ES-I3 (cell line): ENCODE data around the gene C20orf141.
"Not testable (repeated sequence)": the region's sequence is repeated elsewhere in the genome, so short reads cannot be mapped to it uniquely, and the experiment has no call there.

Experiments used
- H3K36me3 ChIP-seq: 2 replicates; pipeline ENCODE4 v1.6.1; 2013; ENCODE audit warnings: mild to moderate bottlenecking, low read length, control low read depth, moderate library complexity; ENCODE audit not compliant: insufficient read depth
- H3K4me1 ChIP-seq: 2 replicates; pipeline ENCODE4 v1.6.1; 2013; ENCODE audit warnings: mild to moderate bottlenecking, control low read depth, low read length; ENCODE audit not compliant: insufficient read depth
- H3K9ac ChIP-seq: 2 replicates; pipeline ENCODE4 v1.6.1; 2013; ENCODE audit warnings: low read depth, mild to moderate bottlenecking, low read length, moderate library complexity
- H3K9me3 ChIP-seq: 2 replicates; pipeline ENCODE4 v1.6.1; 2013; ENCODE audit warnings: mild to moderate bottlenecking, low read length, moderate library complexity; ENCODE audit not compliant: control insufficient read depth, insufficient read depth

C20orf141 gene

DNA sequence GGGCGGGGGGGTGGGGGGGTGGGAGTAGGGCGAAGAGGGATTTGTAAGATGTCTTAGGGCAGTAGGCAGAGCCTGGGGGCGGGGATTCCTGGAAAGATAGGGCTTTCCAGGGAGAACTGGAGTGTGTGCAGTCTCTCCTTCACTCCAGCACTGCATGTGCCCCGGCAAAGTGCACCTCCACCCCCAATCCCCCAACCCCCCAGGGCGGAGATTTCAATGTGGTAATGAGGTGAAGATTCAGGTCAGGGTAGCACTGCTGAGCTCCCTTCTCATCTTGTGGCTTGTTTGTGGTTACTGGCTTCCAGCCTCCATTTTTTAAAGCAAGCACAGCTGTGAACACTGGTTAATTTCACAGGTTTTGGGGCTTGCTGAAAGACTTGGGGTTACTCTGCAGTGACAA is 7.3 kb downstream of the C20orf141 start:
- Histone ChIP-seq H3K9ac (no peak overlapping the region), H3K9me3 (no peaks in the 10 kb centered on the region), H3K36me3 (no peaks in the 10 kb centered on the region), H3K4me1 (peaks cover 6% of the 10 kb centered on the region)

DNA sequence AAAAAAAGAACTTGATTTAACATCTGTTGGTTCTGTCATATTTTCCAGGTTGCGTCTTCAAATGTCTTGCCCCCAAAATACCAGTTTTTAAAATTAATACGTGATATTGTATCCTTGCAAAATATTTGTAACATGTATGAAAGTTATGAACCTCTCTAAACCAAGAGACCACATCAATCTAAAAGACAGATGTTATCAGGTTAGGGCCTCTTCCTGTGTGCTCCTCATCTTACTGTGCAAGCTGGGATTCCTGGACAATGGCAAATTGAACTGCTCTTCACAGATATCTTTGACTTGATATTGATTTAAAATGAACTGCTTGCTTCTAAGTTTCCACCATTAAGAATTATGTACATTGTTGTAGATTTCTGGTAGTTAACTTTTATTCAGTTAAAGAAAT is 11.0 kb downstream of the C20orf141 start:
- Histone ChIP-seq H3K36me3 (no peaks in the 10 kb centered on the region), H3K4me1 (no peaks in the 10 kb centered on the region), H3K9me3 (no peaks in the 10 kb centered on the region), H3K9ac (no peak overlapping the region)

DNA sequence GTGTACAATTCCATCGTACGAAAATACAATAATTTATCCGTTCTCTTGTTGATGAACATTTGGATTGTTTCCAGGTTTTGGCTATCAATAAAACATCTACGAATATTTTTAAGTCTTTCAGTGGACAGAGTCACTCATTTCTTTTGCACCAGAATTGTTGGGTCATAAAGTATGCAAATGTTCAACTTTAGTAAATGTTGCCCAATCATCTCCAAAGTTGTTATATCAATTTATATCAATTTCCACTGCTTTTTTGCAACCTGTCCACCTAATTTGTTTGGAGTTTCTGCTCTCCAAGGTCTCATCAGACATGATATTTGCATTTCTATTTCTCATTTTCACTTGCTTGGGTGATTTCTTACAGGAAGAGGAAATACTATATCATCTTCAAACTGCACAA is 11.9 kb downstream of the C20orf141 start:
- no peaks in the 10 kb centered on the region for H3K36me3 ChIP-seq
- H3K4me1 ChIP-seq: no peaks in the 10 kb centered on the region
- no peak overlapping the region for H3K9ac ChIP-seq
- no peaks in the 10 kb centered on the region for H3K9me3 ChIP-seq

DNA sequence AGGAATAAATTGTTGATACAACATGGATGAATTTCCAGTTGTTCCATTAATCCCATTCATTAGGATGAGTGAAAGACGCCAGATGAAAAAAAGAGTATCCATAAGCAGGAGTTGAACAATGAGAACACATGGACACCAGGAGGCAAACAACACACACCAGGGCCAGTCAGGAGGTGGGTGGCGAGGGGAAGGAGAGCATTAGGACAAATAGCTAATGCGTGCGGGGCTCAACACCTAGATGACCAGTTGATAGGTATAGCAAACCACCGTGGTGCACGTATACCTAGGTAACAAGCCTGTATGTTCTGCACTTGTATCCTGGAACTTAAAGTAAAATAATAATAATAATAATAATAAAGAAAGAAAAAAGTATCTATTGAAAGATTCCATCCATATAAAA is 14.6 kb downstream of the C20orf141 start:
- Histone ChIP-seq H3K9ac (no peak overlapping the region), H3K4me1 (no peaks in the 10 kb centered on the region), H3K9me3 (no peaks in the 10 kb centered on the region), H3K36me3 (no peaks in the 10 kb centered on the region)

DNA sequence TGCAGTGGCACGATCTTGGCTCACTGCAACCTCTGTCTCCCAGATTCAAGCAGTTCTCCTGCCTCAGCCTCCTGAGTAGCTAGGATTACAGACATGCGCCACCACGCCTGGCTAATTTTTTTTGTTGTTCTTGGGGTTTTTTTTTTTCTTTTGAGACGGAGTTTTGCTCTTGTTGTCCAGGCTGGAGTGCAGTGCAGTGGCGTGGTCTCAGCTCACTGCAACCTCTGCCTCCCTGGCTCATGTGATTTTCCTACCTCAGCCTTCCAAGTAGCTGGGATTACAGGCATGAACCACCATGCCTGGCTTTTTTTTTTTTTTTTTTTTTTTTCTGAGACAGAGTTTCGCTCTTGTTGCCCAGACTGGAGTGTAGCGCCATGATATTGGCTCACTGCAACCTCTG is 16.4 kb downstream of the C20orf141 start:
- not testable (repeated sequence) for H3K9me3 ChIP-seq, H3K4me1 ChIP-seq, H3K36me3 ChIP-seq, H3K9ac ChIP-seq

DNA sequence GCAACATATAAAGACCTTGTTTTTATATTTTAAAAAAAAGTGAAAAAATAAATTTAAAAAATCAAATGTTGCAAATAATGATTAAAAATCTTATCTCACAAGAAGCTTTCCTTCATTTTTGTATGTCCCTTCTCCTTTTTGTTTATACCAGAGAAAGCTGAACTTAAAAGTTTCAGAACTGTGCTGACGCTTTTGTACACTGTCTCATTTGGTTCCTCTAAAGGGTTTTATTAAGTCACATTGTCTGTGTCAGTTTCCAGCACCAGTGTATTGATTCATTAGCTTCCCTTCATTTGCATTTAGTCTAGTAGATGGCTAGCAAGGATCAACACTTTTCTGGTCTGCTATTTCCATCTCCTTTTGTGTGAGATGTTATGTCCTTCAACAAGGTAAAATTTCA is 19.0 kb downstream of the C20orf141 start:
- Histone ChIP-seq H3K36me3 (no peaks in the 10 kb centered on the region; the same call in 1 of the 2 replicates), H3K4me1 (no peaks in the 10 kb centered on the region), H3K9ac (no peak overlapping the region), H3K9me3 (no peaks in the 10 kb centered on the region)

DNA sequence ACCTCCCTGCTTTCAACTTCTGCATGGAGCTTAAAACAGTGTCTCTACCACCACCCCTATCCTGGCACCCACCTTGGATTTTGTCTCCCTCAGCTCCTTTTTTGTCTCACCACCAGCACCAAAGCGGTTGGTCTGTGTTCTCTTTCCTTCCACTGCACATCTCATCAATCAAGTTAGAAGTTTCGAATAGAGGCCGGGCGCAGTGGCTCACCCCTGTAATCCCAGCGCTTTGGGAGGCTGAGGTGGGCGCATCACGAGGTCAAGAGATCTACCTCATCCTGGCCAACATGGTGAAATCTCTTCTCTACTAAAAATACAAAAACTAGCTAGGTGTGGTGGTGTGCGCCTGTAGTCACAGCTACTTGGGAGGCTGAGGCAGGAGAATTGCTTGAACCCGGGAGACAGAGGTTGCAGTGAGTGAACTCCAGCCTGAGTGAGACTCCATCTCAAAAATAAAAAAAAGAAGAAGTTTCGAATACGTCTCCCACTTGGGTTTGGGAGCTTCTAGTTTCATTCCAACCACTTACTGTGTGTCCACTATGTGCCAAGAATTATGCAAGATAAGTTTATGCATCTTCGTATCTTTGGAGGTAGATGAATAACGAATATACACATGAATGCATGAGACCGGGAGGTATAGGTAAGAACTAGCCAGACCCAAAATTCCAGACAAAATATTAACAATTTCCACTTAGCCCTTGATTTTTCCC is 19.8 kb downstream of the C20orf141 start:
- H3K9ac ChIP-seq: no peak overlapping the region
- H3K9me3 ChIP-seq: no peaks in the 10 kb centered on the region
- H3K4me1 ChIP-seq: no peaks in the 10 kb centered on the region
- no peaks in the 10 kb centered on the region; the same call in 1 of the 2 replicates for H3K36me3 ChIP-seq

DNA sequence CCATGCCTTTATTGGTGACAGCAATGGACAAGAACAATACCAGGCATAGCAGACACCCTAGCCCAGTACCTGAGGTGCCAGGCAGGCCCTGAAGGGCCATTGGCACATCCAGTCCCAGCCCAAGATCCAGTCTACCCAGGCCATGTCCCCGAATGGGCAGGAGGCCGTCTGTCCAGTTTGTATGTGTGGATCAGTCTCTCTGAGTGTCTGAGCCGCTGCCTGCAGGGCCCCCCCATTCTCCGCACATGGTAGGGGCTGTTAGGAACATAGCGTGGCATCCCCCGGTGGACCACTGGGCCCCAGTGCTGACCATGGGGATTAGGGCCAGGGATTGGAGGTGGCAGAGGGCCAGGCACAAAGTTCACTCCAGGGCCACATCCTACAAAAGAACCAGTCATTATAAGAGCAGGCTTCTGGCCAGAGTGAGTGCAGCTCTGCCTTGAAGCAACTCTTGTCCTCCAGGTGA is 20.6 kb downstream of the C20orf141 start:
- no peaks in the 10 kb centered on the region for H3K9me3 ChIP-seq
- no peak overlapping the region for H3K9ac ChIP-seq
- no peaks in the 10 kb centered on the region; the same call in 1 of the 2 replicates for H3K36me3 ChIP-seq
- no peaks in the 10 kb centered on the region for H3K4me1 ChIP-seq

DNA sequence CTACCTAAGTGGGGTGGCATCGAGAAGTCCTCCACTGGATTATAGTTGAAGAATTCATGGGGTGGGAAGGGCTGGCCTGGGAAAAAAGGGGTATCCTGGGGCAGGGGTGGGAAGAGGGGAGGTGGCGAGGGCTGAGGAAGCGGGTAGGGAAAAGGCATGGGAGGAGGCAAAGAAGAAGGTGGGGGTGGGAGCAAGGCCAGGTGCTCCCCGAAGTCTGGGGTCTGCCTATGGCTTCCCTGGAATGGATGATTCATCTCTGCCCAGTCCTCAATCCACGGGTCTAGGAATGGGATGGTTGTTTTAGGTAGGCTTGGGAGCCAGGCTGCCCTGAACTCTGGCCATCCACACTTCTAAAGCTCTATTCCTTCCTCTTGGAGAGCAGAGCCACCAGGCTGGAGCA is 21.2 kb downstream of the C20orf141 start:
- Histone ChIP-seq H3K9ac (no peak overlapping the region), H3K4me1 (no peaks in the 10 kb centered on the region), H3K36me3 (no peaks in the 10 kb centered on the region; the same call in 1 of the 2 replicates), H3K9me3 (no peaks in the 10 kb centered on the region)

DNA sequence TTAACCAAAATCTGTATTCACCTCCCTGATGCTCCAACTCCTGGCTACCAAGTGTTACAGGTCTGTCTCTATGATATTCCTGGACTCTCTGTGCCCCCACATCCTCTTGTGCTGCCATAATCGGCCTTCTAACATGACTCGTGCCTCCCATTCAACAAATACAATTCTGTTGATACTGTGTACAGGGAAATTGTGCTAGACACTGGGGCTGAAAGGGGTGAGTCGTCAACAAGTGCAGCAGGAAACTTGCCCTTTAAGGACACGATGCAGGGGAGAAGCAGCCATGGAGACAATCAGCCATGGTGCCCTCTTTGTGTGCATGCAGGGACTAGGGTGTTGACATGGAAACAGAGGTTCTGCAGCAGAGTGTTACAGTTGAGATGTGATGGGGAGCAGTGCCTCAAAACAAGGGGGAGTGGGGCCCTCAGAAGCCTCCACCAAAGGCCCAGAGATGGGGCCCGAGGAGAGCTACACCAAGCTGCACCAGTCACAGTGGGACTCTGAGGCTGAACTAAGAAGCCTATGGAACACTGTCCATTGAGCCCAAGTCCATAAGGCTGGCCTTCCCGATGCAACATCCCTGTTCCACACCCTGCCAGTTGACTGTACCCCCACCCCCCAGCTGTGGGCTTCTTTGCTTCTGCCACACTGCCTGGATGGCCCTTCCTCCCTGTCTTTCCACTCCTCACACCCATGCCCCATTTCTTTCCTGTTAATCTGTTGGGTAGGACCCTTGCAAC is 22.6 kb downstream of the C20orf141 start:
- H3K36me3 ChIP-seq: no peaks in the 10 kb centered on the region; the same call in 1 of the 2 replicates
- no peaks in the 10 kb centered on the region for H3K4me1 ChIP-seq
- H3K9ac ChIP-seq: no peak overlapping the region
- H3K9me3 ChIP-seq: no peaks in the 10 kb centered on the region

DNA sequence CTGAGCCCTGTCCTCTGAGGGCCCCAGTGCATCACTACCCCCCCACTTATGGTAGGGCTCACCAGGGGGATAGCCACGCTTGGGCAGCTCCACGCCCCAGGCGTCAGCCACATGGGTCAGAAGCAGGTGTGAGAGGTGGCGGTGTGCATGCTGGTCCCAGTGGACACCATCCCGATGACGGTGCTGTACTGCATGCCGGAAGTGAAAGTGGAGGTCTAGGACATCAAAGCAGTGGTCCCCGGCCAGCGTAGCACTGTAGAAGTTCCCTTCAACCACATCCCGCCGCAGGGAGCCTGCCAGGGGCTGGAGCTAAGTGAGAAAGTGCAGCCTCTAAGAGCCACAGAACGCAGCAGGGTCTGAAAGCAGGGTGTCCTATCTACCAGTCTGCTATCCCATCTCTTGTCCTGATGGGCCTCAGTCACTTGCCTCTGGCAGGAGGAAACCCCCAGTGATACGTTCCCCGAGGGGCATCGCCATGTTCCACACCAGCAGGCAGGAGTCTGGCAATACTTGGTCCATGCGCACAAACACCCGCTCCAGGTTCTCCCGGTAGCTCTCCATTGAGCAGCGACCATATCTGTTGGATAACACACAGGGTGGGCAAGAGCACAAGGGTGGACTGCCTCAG is 23.5 kb downstream of the C20orf141 start:
- Histone ChIP-seq H3K9ac (no peak overlapping the region), H3K4me1 (no peaks in the 10 kb centered on the region), H3K36me3 (no peaks in the 10 kb centered on the region; the same call in 1 of the 2 replicates), H3K9me3 (no peaks in the 10 kb centered on the region)

DNA sequence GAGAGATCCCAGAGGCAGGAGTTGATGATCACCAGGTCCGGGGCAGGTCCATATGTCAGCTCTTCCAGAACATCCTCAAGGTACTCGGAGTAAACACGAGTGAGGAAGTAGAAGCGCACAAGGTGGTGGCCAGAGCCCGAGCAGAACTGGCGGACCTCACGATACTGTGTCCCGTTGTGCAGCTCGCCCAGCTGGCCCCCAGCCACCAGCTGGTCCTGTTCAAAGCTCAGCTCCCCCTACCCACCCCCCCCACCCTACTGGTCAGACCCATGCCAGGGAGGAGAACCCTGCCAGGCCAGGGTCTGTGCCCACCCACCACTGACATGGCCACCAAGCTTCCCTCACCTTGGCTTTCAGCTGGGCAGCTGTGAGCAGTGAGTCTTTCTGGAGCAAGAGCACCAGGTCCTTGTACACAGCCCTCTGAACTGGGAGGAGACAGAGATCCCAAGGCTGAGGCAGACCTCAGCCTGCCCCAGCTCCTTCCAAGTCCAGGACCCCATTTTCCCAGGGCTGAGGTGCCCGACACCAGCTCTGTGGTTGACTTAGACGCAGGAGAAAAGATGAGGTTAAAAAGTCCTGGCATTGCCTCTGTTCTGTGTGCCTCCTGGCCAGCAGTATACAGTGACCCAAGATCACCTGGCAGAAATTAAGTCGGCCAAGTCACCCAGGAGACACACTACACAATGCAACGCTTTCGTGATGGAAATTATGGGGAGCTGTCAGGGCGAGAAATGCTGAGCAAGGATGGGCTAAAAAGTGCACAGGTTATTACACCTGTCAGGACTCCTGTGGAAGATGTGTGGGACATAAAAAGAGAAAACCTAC is 24.3 kb downstream of the C20orf141 start:
- no peaks in the 10 kb centered on the region; the same call in 1 of the 2 replicates for H3K36me3 ChIP-seq
- H3K9ac ChIP-seq: no peak overlapping the region
- H3K4me1 ChIP-seq: no peaks in the 10 kb centered on the region
- H3K9me3 ChIP-seq: no peaks in the 10 kb centered on the region

DNA sequence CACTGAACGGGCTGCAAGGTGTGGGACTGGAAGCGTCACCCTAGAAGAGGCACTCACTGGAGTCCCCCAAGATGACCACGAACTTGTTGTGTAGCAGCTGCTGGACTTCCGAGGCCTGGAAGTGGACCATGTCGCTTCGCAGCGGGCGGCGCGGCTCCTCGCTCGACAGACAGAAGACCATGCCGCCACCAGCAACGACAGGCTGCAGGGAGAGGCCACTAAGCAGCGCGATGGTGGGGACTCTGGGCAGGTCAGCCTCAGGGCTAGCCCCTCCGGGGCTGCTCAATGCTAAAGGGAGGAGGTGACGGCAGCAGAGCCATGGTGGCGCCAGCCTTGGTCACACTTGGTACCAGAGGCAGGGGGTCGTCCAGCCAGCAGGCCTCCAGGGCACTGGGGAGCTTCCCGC is 24.9 kb downstream of the C20orf141 start:
- no peaks in the 10 kb centered on the region for H3K4me1 ChIP-seq

More for the DNA sequence above, 24.9 kb downstream of the C20orf141 start:
- Histone ChIP-seq H3K9ac (peak overlapping the region; percentile 82; the same call in 1 of the 2 replicates), H3K9me3 (no peaks in the 10 kb centered on the region), H3K36me3 (no peaks in the 10 kb centered on the region; the same call in 1 of the 2 replicates)
